HCT116 (cell line): ENCODE results near the gene TEAD1. TPM values are rescaled to one million over a fixed set of nuclear protein-coding genes. Genes with fewer than 3 reads are reported as not detected.

Experiments
- ATAC-seq: fragments of 200-7000 bp; cut with Tn5 transposase; 2 replicates; pipeline ENCODE4 v1.9.1; 2020; ENCODE audit warnings: mild to moderate bottlenecking, moderate library complexity
- BruUV-seq: library from RNA; stranded (reverse); fragments of 400-500 nt; replicated peaks from 2 replicates; lab custom pipeline; 2021; lab: Mats Ljungman, UMichigan
- CTCF ChIA-PET: fragments of 300-600 bp; sonication (Branson Sonifier 250); formaldehyde crosslinking; loops from one replicate; lab custom pipeline; 2021; ENCODE audit warnings: antibody characterized with exemption; lab: Charles Lee
- POLR2A ChIA-PET: fragments of 300-600, 350-600 bp; sonication (Branson Sonifier 250); formaldehyde crosslinking; loops from one replicate; lab custom pipeline; 2021; ENCODE audit warnings: antibody characterized with exemption; lab: Charles Lee
- RAD21 ChIA-PET, 2 experiments: fragments of 300-600 bp; sonication (Branson Sonifier 250); formaldehyde crosslinking; loops; one replicate each; lab custom pipeline; 2023; ENCODE audit warnings: low total read pairs in 2 of 2; ENCODE audit not compliant: uncharacterized antibody in 2 of 2, unreplicated experiment in 2 of 2, low non-redundant PET in 1 of 2; lab: Charles Lee
- DNase-seq: peaks from one replicate; pipeline ENCODE4 v3.0.0-alpha.2; 2010; ENCODE audit warnings: low read depth, low spot score
- H2AFZ ChIP-seq: fragments of 200-600 bp; shearing (Covaris generic), sonication (generic); 2 replicates; pipeline ENCODE4 v1.6.1; 2017; ENCODE audit warnings: low read depth, mixed run types, mixed read lengths, antibody characterized with exemption, low read length; ENCODE audit not compliant: poor library complexity, severe bottlenecking
- H3K27ac ChIP-seq: 2 replicates; pipeline ENCODE4 v1.5.1; 2012; ENCODE audit warnings: low read depth, low read length
- H3K27me3 ChIP-seq: fragments of 200-600 bp; sonication (generic); 2 replicates; pipeline ENCODE4 v1.6.1; 2016; ENCODE audit warnings: mixed run types, low read length, mixed read lengths; ENCODE audit not compliant: insufficient read depth
- H3K36me3 ChIP-seq, 2 experiments: fragments of 200-500 bp in 1 of 2; fragments of 200-600 bp in 1 of 2; sonication (Bioruptor generic) in 1 of 2; sonication (generic) in 1 of 2; 2 replicates each; pipeline versions ENCODE4 v1.5.1 to v1.6.1; 2014 to 2016; ENCODE audit warnings: low read length in 2 of 2, inconsistent platforms in 1 of 2, mixed read lengths in 1 of 2, mixed run types in 1 of 2; ENCODE audit not compliant: insufficient read depth in 2 of 2, control insufficient read depth in 1 of 2
- H3K4me1 ChIP-seq, 2 experiments: fragments of 200-600 bp in 1 of 2; sonication (generic) in 1 of 2; 2 replicates each; pipeline versions ENCODE4 v1.5.1 to v1.6.1; 2012 to 2017; ENCODE audit warnings: low read length in 2 of 2, inconsistent platforms in 1 of 2, mild to moderate bottlenecking in 1 of 2, mixed read lengths in 1 of 2, mixed run types in 1 of 2, moderate library complexity in 1 of 2; ENCODE audit not compliant: insufficient read depth in 2 of 2, control insufficient read depth in 1 of 2
- H3K4me2 ChIP-seq: fragments of 200-600 bp; sonication (generic); 2 replicates; pipeline ENCODE4 v1.6.1; 2017; ENCODE audit warnings: mixed run types, low read length, mixed read lengths
- H3K4me3 ChIP-seq, 2 experiments: fragments of 200-600 bp in 1 of 2; sonication (generic) in 1 of 2; replicated peaks in 1 of 2; 2 replicates each; pipeline ENCODE4 v1.5.1; 2011 to 2016; ENCODE audit warnings: low read length in 2 of 2, control low read depth in 1 of 2, low read depth in 1 of 2, mild to moderate bottlenecking in 1 of 2, mixed read lengths in 1 of 2, mixed run types in 1 of 2
- H3K79me2 ChIP-seq: fragments of 200-600 bp; sonication (generic); 2 replicates; pipeline ENCODE4 v1.6.1; 2017; ENCODE audit warnings: mild to moderate bottlenecking, mixed run types, low read length, moderate library complexity, mixed read lengths; ENCODE audit not compliant: insufficient read depth
- H3K9ac ChIP-seq: fragments of 200-600 bp; sonication (generic); 2 replicates; pipeline ENCODE4 v1.6.1; 2016; ENCODE audit warnings: low read length, mixed read lengths
- H3K9me2 ChIP-seq: fragments of 200-600 bp; sonication (generic), shearing (Covaris generic); 2 replicates; pipeline ENCODE4 v1.6.1; 2017; ENCODE audit warnings: mixed run types, mild to moderate bottlenecking, moderate library complexity; ENCODE audit not compliant: insufficient read depth
- H3K9me3 ChIP-seq, 2 experiments: fragments of 200-500 bp in 1 of 2; fragments of 200-600 bp in 1 of 2; sonication (Bioruptor generic) in 1 of 2; sonication (generic) in 1 of 2; 2 replicates each; pipeline ENCODE4 v1.6.1; 2014 to 2017; ENCODE audit warnings: low read length in 2 of 2, mixed read lengths in 2 of 2, inconsistent platforms in 1 of 2, low read depth in 1 of 2, mild to moderate bottlenecking in 1 of 2, mixed run types in 1 of 2, moderate library complexity in 1 of 2; ENCODE audit not compliant: control insufficient read depth in 1 of 2, insufficient read depth in 1 of 2
- H4K20me1 ChIP-seq: fragments of 200-600 bp; sonication (generic), shearing (Covaris generic); 2 replicates; pipeline ENCODE4 v1.6.1; 2017; ENCODE audit warnings: mixed run types, mild to moderate bottlenecking, moderate library complexity; ENCODE audit not compliant: insufficient read depth
- ATF3 ChIP-seq: IDR thresholded peaks from 2 replicates; pipeline ENCODE4 v1.6.1; 2012
- CTCF ChIP-seq, 3 experiments: fragments of 200-600 bp in 1 of 3; sonication (generic) in 1 of 3; IDR thresholded peaks in 2 of 3; conservative IDR thresholded peaks in 1 of 3; 2 replicates each; pipeline ENCODE4 v1.5.1; 2012 to 2017; ENCODE audit warnings: low read depth in 2 of 3, low read length in 2 of 3, antibody characterized with exemption in 1 of 3, borderline replicate concordance in 1 of 3, control low read depth in 1 of 3, mild to moderate bottlenecking in 1 of 3, mixed read lengths in 1 of 3, mixed run types in 1 of 3, moderate library complexity in 1 of 3; ENCODE audit not compliant: insufficient read depth in 1 of 3
- EGR1 ChIP-seq: IDR thresholded peaks from 2 replicates; pipeline ENCODE4 v1.6.1; 2012; ENCODE audit warnings: low read depth
- JUND ChIP-seq: IDR thresholded peaks from 2 replicates; pipeline ENCODE4 v1.6.1; 2012
- MAX ChIP-seq: IDR thresholded peaks from 2 replicates; pipeline ENCODE4 v1.6.1; 2012
- RAD21 ChIP-seq: IDR thresholded peaks from 2 replicates; pipeline ENCODE4 v1.6.1; 2012; ENCODE audit warnings: low read depth, mild to moderate bottlenecking
- REST ChIP-seq: IDR thresholded peaks from 2 replicates; pipeline ENCODE4 v1.6.1; 2012; ENCODE audit warnings: low read depth
- SP1 ChIP-seq: IDR thresholded peaks from 2 replicates; pipeline ENCODE4 v1.6.1; 2012; ENCODE audit warnings: low read depth
- SRF ChIP-seq: IDR thresholded peaks from 2 replicates; pipeline ENCODE4 v1.6.1; 2012; ENCODE audit warnings: low read depth
- ZBTB33 ChIP-seq: IDR thresholded peaks from 2 replicates; pipeline ENCODE4 v1.6.1; 2011; ENCODE audit warnings: mild to moderate bottlenecking, low read length, moderate library complexity; ENCODE audit not compliant: insufficient replicate concordance; ENCODE audit errors: extremely low read depth
- ZFX ChIP-seq: fragments of 450-650 bp; IDR thresholded peaks from 2 replicates; pipeline ENCODE4 v1.6.1; 2017
- ZNF274 ChIP-seq: fragments of 200-500 bp; sonication (Bioruptor generic); IDR thresholded peaks from 2 replicates; pipeline ENCODE4 v1.6.1; 2014; ENCODE audit warnings: mild to moderate bottlenecking, low read depth, low read length, inconsistent platforms
- intact Hi-C: fragments of 100-400 bp; cut with micrococcal nuclease; formaldehyde crosslinking; loops from 2 replicates; pipeline ENCODE4 v1.10.0; 2022
- total RNA-seq: library from RNA; stranded (reverse); gene quantifications from one replicate; pipeline ENCODE4 v1.2.1, GENCODE V29; 2021; ENCODE audit not compliant: unreplicated experiment

The TEAD1 gene
- total RNA-seq, 1 experiment from 2014 or later = 103 TPM

GRCh38 chr11:12800032-12800671, 125.9 kb downstream of the TEAD1 start (continued):
- no peak for TF ChIP-seq ZBTB33
- TF ChIP-seq SP1 = peak; percentile 77
- TF ChIP-seq ATF3 = no peak
- peak; percentile 80 for TF ChIP-seq JUND
- TF ChIP-seq EGR1 = no peak

- no peak for TF ChIP-seq ZFX
- TF ChIP-seq ZBTB33 = no peak
- TF ChIP-seq SRF = no peak; the same call in 1 of the 2 replicates
- TF ChIP-seq MAX = no peak
- TF ChIP-seq RAD21 = no peak
- TF ChIP-seq JUND = no peak
- TF ChIP-seq ZNF274 = no peak
- TF ChIP-seq REST = no peak
- TF ChIP-seq CTCF (IDR thresholded peaks at IDR 0.05 in 2 of 3, conservative IDR thresholded peaks at IDR 0.05 in 1 of 3; ENCODE audit: borderline replicate concordance in 1 of 3, insufficient read depth in 1 of 3, low read depth in 2 of 3, low read length in 2 of 3) = no peak
- no peaks in the 10 kb centered on the region for H3K27me3 ChIP-seq
- H3K36me3 ChIP-seq = no peaks in the 10 kb centered on the region
- DNase-seq = no peak
- peak overlapping the region in 1 of 2 experiments; percentile 52; a peak in 3 of 4 replicates for H3K4me3 ChIP-seq
- ChIA-PET POLR2A (interaction anchor here (1.5 to 1.6 kb wide), 2 partner anchors 9 to 55 kb away, joined by 4 to 5 read pairs; no protein-coding TSS in a partner anchor), RAD21 (interaction anchor here in 1 of 2 experiments (1.1 kb wide), 1 partner anchor 12 kb away, joined by 4 read pairs; no protein-coding TSS in a partner anchor), CTCF (interaction anchor here (1.3 to 1.5 kb wide), 2 partner anchors 9 to 13 kb away, joined by 4 to 5 read pairs; no protein-coding TSS in a partner anchor)
- H3K9ac ChIP-seq = peak overlapping the region; percentile 64
- H4K20me1 ChIP-seq = no peaks in the 10 kb centered on the region
- H3K9me3 ChIP-seq = no peaks in the 10 kb centered on the region
- ATAC-seq = 0 out of 2 replicates have a peak, but pooled peaks have one; percentile 0
- no TSS peak for BruUV-seq
- peaks cover 80% of the 10 kb centered on the region for H3K79me2 ChIP-seq
- H3K4me1 ChIP-seq = peaks cover 80 to 86% of the 10 kb centered on the region in 2 experiments
- H3K4me2 ChIP-seq = peak overlapping the region; percentile 86
- peak overlapping the region; percentile 88 for H3K27ac ChIP-seq
- H2AFZ ChIP-seq = no peak overlapping the region
- H3K9me2 ChIP-seq = no peaks in the 10 kb centered on the region
- intact Hi-C loops = loop anchor here (5.0 kb wide), 3 partner anchors 79 to 124 kb away; no protein-coding TSS in a partner anchor
Observed at GRCh38 chr11:12800871-12801270, 126.7 kb downstream of the TEAD1 start.
